ENCODE measurements around the gene SMG9.
"Not testable (repeated sequence)": the region's sequence is repeated elsewhere in the genome, so short reads cannot be mapped to it uniquely, and the experiment has no call there.

The SMG9 gene

GRCh38 chr19:43684326-43684725 lies 70.4 kb downstream of the SMG9 start:
- no peak for TF ChIP-seq CTCF (conservative IDR thresholded peaks at IDR 0.05; ENCODE audit: control insufficient read depth, insufficient read depth, low read depth, low read length)
- no peak overlapping the region for H3K4me3 ChIP-seq (ENCODE audit: control insufficient read depth, low read depth, low read length)
- no peak for DNase-seq (ENCODE audit: low read depth)

GRCh38 chr19:43683905-43684304 lies 70.9 kb downstream of the SMG9 start:
- TF ChIP-seq CTCF (conservative IDR thresholded peaks at IDR 0.05; ENCODE audit: control insufficient read depth, insufficient read depth, low read depth, low read length), result no peak
- H3K4me3 ChIP-seq (ENCODE audit: control insufficient read depth, low read depth, low read length), result no peak overlapping the region
- DNase-seq (ENCODE audit: low read depth), result no peak

GRCh38 chr19:43682824-43683661 lies 71.7 kb downstream of the SMG9 start:
- H3K4me3 ChIP-seq (ENCODE audit: control insufficient read depth, low read depth, low read length), result no peak overlapping the region
- TF ChIP-seq CTCF (conservative IDR thresholded peaks at IDR 0.05; ENCODE audit: control insufficient read depth, insufficient read depth, low read depth, low read length), result no peak
- DNase-seq (ENCODE audit: low read depth), result no peak

GRCh38 chr19:43682269-43682668 lies 72.5 kb downstream of the SMG9 start:
- DNase-seq (ENCODE audit: low read depth); H3K4me3 ChIP-seq (ENCODE audit: control insufficient read depth, low read depth, low read length): not testable (repeated sequence)

- DNase-seq (ENCODE audit: low read depth), result no peak
- TF ChIP-seq CTCF (conservative IDR thresholded peaks at IDR 0.05; ENCODE audit: control insufficient read depth, insufficient read depth, low read depth, low read length), result no peak
- H3K4me3 ChIP-seq (ENCODE audit: control insufficient read depth, low read depth, low read length), result no peak overlapping the region
Observed at GRCh38 chr19:43681821-43682220, 72.9 kb downstream of the SMG9 start.

- TF ChIP-seq CTCF (conservative IDR thresholded peaks at IDR 0.05; ENCODE audit: control insufficient read depth, insufficient read depth, low read depth, low read length), result no peak
Observed at GRCh38 chr19:43678512-43679261, 76.1 kb downstream of the SMG9 start.

More at GRCh38 chr19:43678512-43679261, 76.1 kb downstream of the SMG9 start:
- H3K4me3 ChIP-seq (ENCODE audit: control insufficient read depth, low read depth, low read length), result no peak overlapping the region
- no peak for DNase-seq (ENCODE audit: low read depth)
